K562 treated with DMSO at 1 percent for 12 hours (cell line): ENCODE results near the gene COG3. TPM values are rescaled to one million over a fixed set of nuclear protein-coding genes. Genes with fewer than 3 reads are reported as not detected.

Experiments used
- total RNA-seq: library from RNA; unstranded; fragments of 300-600 nt; gene quantifications from 2 replicates; pipeline ENCODE4 v1.2.3, GENCODE V29; 2022; ENCODE audit not compliant: insufficient read depth

COG3 gene
- total RNA-seq = 14.3 and 63.2 TPM in 2 replicates

GRCh38 chr13:45464687-45465453, at the start of gene COG3:
Gene COG3 (plus strand): TSS chr13:45464939. CDS start chr13:45465037, 98 bp downstream.

DNA sequence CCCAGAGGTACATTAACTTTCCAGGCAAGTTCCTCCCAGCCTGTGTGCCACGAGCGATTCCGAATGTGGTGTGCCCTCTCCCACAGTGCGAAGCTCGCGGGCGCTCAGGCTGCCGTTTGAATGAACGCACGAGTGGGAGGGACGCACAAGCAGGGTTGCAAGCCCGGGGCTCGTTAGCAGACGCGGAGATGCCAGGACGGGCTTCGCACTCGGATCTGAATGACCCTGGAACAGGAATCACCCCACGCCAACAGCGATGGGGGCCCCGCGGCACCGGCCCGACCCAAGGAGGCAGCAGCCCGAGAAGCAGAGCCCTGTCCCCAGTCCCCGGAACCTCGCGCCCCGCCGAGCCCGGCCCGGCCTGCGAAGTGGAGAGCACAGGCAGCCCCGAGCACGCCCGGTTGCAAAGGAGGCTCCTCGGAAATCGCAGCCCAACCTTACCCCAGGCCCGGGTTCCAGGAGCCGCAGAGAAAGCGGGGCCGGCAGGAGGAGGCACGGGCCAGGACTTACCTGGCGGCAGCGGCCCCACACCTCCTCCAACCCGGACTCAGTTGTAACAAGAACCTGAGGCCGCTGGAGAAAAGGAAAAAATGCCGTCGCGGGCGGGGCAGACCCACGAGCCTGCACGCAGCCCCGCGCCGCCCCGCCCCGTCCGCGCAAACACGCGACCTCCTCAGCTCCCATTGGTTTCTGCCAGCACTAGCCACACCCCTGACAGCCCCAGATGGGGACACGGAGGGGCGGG, 46.8 kb upstream of the COG3 start, which contains the start of gene SLC25A30:
TSS of gene SLC25A30 (minus strand) at position 584 of the 745 bp plus-strand sequence. CDS start 6,948 bp downstream, outside the sequence.

Other genes starting within 250 kb of the COG3 start
- 2,833 and 3,103 TPM in 2 replicates for gene TPT1, start 123.8 kb upstream of the COG3 start, total RNA-seq
- 1.8 and 10.6 TPM in 2 replicates for gene SLC25A30, start 46.6 kb upstream of the COG3 start, total RNA-seq
- gene ERICH6B, start 150.8 kb downstream of the COG3 start, total RNA-seq = not detected in 2 replicates
- not detected in 2 replicates for gene CBY2, start 237.4 kb downstream of the COG3 start, total RNA-seq